Measurements from ENCODE around the gene FANCG. TPM values are rescaled to one million over a fixed set of nuclear protein-coding genes. Genes with fewer than 3 reads are reported as not detected.

The FANCG gene
- polyA plus RNA-seq, 1 donor = 23.6 TPM

Other genes with a start within 250 kb of the FANCG start
- gene PHF24, start 121.7 kb downstream of the FANCG start, polyA plus RNA-seq (ENCODE audit: insufficient read length) = 0.09 TPM
- gene DNAJB5, start 90.2 kb downstream of the FANCG start, polyA plus RNA-seq (ENCODE audit: insufficient read length) = 61.6 TPM
- gene VCP, start 7.3 kb downstream of the FANCG start, polyA plus RNA-seq (ENCODE audit: insufficient read length) = 172 TPM
- gene PIGO, start 16.6 kb upstream of the FANCG start, polyA plus RNA-seq (ENCODE audit: insufficient read length) = 11.2 TPM
- gene STOML2, start 23.2 kb upstream of the FANCG start, polyA plus RNA-seq (ENCODE audit: insufficient read length) = 66.4 TPM
- 12.0 TPM for gene ATOSB, start 35.9 kb upstream of the FANCG start, polyA plus RNA-seq (ENCODE audit: insufficient read length)
- 20.5 TPM for gene UNC13B, start 82.1 kb upstream of the FANCG start, polyA plus RNA-seq (ENCODE audit: insufficient read length)